GM21515 (cell line): ENCODE results near the gene MAD1L1.

Experiments
- ATAC-seq: cut with Tn5 transposase; IDR thresholded peaks from one replicate; pipeline ENCODE4 v1.9.1; 2021; ENCODE audit not compliant: unreplicated experiment

MAD1L1 gene

DNA sequence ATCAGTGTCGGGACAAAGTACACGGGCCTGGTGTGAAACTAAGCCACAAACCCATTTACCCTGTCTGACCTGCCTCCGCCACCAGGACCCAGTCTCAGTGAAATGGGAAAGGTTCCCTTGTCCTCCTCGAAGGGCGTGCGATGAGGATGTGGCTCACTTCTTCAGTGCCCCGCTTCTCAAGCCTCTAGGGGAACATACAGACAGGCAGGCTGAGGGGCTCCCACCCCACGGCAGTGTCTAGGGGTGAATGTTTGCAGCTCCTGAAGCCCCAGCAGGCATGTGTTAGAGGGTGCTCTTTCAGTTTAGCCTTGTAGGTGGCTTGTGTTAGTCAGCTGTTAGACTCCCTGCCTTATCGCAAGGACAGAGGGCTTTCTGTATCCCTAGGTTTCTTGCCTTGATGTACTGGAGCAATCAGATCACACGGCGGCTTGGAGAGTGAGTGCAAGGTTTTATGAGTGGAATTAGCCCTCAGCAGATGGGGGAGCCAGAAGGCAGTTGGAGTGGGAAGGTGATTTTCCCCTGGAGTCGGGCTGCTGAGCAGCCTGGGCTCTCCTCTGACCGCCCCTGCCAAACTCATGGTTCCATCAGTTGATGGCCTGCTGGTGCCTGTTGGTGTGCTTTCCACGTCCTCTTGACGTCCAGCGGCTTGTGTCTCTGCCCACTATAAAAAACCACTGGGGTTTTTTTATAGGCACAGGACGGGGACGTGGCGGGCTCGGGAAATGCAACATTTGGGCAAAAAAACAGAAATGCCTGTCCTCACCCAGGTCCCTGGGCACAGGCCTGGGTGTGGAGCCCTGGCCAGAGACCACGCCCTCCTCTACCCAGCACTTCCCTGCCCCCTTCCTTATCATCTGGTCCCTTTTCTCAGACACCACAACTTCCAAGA, 10.0 kb upstream of the MAD1L1 start:
- peak; percentile 29 for ATAC-seq

DNA sequence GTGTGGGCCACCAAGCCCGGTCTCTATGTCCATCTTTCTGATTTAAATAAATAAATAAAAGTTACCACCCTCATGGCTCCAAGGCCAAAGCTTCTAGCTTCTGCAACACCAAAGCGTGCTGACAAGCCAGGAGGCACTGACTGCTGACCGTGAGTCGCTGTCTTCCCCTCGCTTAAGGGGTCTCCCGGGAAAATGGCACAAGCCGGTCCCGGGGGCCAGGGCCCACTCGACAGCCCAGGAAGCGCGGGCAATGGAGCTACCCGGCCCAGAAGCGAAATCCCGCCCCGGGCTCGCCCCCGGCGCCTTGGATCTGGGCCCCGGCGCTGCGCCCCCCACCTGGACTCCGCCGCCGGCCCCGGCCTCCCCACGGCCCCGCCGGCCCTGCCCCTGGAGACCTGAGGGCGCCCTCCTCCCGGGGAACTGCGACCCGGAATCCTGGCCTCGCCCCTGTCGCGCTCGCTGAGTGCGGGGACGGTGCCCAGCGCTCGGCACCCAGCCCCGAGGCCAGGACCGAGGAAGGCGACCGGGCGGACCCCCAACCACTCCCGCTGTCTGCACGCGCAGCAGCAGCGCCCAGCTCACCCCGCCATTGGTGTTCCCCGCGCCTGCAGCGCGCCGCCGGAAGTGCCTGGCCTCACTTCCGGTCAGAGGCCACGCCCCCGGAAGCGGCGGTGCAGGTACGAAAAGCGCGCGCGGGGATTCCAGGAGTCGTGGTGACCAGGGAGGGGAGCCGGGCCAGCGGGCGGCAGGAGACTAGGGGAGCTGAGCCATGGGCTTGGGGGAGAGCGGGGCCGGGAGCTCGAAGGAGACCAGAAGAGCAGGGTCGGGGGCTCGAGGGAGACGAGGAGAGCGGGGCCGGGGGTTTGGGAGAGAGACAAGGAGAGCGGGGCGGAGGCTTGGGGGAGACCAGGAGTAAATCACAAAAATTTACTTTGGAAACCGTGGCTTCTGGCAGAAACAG, 9.1 kb upstream of the MAD1L1 start, which contains the start of the genes MRM2 and NUDT1:
TSS of gene MRM2 (minus strand) at position 626 of the 961 bp plus-strand sequence. CDS start at position 590, 36 bp downstream.
TSS of gene NUDT1 (plus strand) at position 647 of the 961 bp plus-strand sequence. CDS start 2,349 bp downstream, outside the sequence.
- ATAC-seq, result peak; percentile 55

DNA sequence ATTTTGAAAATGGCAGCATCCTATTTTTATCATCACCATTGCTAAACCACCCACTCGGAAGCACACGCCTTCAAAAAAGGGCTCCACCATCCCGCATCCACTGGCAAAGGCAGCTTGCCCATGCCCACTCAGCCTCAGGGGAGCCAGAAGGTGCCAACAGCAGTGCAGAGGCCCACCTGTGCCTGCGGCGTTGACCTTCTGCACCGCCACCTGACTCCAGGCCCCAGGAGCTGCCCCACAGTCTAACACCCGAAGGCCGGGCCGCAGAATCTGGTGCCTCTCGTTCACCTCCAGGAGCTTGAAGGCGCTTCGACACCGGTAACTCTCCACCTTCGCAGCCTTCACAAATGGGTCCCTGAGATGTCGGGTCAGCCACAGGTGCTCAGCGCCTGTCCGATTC, 6.5 kb upstream of the MAD1L1 start:
- ATAC-seq, result no peak

DNA sequence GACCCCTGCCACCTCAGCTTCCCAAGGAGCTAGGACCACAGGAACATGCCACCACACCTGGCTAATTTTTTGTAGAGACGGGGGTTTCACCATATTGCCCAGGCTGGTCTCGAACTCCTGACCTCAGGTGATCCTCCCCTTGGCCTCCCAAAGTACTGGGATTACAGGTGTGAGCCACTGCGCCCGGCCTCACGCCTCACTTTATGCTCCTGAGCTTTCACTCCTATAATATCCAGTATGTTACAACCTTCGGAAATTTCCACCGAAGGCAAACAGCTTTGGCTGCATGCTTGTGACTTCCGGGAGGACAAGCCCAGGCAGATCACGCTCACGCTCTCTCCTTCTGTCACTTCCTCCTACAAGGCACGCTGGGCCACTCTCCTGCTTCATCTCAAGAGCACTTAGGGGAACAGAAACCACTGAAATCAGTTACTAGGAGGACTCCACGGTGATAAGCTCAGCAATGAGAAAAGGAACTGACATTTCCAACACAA, 4.4 kb upstream of the MAD1L1 start:
- ATAC-seq, result peak; percentile 64

DNA sequence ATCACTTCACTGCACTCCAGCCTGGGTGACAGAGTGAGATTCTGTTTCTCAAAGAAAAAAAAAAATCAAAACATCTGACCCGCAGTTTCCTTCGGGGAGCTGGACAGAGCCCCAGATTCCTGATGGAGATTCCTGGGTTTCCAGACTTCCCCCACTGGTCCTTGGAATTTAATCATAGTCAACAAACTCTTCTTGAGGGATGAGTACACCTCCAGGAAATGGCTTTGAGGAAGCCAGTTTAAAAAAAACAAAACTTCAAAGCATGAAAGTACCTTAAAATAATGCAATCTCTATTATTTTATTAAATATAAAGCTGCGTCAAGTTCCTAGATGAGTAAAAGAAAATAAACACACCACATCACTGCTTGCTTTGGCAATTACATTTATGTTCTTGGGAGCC, 1.2 kb upstream of the MAD1L1 start:
- ATAC-seq, result no peak

DNA sequence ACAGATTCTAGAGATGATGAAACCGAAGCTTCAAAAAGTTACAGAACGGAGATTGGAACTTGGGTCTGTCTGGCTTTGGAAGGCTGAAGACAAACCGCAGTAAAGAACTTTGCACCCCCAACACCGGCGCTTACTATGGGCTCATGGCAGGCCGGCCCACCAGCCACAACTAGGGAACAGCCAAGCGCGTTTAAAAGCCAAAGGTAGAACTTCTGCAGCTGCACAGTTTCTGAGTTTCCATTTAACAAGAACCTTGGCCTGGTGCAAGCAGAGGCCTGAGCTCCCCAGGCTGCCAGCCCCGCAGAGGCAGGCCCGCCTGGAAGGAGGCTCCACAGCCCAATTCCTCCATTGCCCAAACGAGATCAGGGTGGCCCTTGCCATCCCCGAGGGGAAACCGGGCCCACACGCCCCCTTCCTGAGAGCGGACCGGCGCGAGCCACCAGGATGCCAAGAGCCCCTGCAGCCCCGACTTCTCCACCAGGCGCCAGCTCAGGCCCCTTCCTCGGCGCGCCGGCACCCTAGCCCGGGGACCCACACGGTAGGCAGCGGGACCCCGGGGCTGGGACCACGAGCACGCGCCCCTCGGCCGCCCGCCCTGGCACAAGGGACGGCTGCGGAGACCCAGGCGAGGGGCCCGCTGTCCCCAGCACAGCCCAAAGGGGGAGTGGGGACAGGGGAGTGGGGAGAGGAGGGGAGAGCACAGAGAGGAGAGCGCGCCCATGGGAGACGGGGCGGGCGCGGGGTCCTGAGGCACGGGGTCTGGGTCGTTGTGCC, 566 bp downstream of the MAD1L1 start:
- peak; percentile 25 for ATAC-seq

DNA sequence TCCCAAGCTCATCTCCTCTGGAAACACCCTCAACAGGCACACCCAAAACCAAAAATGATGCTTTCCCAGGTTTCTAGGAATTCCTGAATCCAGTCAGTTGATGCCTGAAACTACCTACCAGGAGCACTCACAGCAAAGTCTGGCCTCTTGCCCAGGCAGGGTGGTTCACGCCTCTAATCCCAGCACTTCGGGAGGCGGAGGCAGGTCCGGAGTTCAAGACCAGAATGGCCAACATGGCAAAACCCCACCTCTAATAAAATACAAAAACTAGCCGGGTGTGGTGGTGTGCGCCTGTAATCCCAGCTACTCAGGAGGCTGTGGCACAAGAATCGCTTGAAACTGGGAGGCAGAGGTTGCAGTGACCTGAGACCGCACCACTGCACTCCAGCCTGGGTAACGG, 1.9 kb downstream of the MAD1L1 start:
- no peak for ATAC-seq

DNA sequence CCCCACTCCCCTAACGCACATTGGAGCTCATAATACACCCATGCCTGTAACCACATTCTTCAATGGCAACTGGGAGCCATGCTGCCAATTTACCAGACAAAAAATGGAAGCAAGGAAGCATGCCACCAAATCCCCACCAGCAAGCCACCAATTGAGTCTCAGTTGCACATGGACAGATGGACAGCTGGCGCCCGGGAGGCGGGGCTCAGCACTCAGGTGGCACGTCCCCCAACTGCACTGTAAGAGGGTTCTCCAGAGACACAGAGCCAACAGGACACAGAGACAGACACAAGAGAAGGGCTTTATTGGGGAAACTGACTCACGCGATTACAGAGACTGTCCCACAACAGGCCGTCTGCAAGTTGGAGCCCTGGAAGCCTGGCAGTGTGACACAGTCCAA, 2.5 kb downstream of the MAD1L1 start:
- ATAC-seq, result no peak

DNA sequence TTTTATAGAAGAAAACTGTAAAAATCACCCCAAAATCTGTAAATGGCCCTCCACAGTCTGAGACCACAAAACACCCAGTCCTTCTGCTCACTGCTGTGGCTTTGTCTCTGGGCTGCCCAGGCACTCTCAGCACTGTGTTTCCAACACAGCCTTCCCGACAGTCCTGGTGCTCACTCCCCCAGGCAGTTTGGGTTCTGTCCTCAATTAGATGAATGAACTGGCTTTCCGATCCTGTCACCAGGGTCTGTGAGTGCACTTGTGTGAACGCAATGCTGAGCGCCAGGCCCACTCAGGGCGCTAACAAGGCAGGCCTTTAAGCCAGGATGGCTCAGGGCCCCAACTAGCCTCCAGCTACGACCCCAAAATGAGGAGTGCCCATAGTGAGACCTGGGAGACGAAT, 3.3 kb downstream of the MAD1L1 start:
- no peak for ATAC-seq

DNA sequence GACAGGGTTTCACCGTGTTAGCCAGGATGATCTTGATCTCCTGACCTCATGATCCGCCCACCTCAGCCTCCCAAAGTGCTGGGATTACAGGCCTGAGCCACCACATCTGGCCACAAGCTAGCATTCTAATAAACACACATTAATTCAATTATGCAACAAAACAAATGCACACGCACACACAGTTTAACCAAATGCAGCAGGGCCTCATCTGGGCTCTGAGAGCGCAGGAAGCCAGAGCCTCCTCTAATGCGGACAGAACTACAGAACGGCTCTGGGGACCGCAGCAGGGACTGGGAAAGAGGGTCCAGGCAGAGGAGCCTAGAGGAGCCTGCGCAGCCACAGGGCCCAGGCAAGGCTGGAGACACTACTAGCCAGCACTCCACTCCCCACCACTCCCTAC, 3.8 kb downstream of the MAD1L1 start:
- no peak for ATAC-seq

DNA sequence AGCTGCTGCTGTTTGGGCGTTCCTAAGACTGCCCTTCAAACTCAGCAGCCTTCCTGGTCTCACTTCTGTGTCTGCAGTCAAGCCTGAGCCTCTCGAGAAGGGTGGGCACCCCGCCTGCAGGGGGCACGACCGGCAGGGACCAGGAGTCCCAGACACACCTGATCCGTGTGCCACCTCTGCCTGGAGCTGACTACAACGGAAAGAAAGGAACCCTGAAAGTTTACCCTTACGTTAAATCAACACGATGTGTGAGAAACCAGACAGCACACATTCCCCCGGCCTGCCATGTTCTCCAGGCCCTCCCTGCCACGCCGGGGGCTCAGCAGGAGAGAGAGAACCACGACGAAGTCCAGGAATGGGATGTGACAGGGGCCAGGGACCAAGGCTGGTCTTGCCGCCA, 5.0 kb downstream of the MAD1L1 start:
- no peak for ATAC-seq

DNA sequence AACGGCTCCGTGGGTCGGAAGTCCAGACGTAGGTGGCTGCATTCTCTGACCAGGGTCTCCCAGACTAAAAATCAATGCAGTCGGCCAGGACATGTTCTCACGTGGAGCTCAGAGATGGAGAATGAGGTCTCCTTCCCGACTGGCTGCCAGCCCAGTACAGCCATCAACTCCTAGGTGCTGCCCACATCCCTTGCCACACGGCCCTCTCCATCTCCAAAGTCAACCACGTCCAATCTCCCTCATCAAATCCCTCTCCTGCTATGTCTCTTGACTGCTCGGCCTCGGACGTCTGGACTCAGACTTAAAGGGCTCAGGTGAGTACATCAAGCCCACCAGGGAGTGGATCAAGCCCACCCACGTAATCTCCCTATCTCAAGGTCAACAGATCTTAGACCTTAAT, 6.9 kb downstream of the MAD1L1 start:
- no peak for ATAC-seq

DNA sequence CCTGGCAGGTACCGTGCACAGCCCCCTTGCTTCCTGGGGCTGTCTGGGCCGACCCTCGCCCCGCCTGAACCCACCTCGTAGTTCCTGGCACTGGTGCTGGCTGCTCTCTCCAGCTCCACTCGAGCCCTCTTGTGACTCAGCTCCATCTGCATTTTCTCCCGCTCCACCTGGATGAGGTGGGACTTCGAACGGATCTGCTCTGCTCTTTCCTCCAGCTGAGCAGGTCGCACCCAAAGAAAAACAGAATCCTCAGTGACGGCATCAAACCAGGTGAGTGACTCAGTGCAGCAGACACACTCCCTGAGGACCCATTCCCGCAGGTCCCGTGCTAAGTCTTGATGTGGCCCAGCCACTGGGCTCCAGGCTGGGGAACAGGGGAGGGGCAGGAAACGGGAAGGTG, 7.4 kb downstream of the MAD1L1 start:
- ATAC-seq, result no peak

DNA sequence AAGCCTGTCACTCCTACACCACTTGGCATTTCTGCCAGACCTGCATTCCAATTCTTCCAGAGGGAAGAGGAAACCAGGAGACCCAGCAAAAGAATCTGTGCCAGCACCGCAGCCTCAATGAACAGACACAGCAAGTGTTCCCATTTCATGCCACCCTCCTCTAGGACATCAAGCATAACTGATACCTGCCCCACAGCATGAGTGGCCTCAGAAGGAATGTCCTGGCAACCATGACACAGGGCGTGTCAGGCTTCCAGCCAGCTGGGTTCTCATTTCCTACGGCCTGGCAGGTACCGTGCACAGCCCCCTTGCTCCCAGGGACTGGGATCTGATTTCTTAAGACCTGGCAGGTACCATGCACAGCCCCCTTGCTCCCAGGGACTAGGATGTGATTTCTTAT, 7.8 kb downstream of the MAD1L1 start:
- ATAC-seq, result no peak

DNA sequence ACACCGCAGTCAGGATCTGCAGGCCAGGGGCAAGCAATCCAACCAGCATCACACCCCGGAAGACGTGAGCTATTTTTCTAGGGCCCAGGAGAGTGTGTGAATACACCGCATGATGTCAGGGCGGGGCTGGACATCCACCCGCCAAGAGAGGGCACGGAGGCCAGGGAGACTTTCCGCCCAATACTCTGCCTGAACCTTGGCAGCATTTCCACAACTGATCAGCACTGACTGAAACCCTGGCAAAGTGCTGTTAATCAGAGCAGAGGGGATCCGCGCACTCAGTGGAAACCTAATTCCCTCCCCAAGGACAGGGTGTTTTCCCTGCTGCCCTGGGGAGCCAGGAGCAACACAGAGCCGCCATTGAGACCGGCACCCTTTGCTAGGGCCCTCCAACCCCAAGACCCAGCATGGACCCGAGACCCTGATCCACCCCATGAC, 8.2 kb downstream of the MAD1L1 start:
- ATAC-seq, result no peak

DNA sequence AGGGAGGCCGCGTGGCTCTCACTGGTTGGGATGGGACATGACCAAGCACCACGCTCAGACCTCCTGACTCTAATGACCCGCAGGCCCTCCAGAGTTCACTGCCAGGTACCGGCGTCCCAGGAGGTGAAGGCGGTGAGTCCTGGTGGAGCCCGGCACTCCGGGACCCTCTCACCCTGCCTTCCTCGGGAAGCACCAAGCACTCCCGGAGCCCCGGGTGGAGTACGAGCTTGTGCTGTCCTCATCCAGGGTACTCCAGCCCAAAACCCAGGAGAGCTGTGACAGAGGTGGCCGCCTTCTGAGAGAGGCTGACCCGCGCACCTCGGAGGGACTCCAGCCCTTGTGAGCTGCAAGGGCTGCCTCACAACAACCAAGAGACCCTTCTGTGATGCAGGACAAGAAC, 9.4 kb downstream of the MAD1L1 start:
- no peak for ATAC-seq

DNA sequence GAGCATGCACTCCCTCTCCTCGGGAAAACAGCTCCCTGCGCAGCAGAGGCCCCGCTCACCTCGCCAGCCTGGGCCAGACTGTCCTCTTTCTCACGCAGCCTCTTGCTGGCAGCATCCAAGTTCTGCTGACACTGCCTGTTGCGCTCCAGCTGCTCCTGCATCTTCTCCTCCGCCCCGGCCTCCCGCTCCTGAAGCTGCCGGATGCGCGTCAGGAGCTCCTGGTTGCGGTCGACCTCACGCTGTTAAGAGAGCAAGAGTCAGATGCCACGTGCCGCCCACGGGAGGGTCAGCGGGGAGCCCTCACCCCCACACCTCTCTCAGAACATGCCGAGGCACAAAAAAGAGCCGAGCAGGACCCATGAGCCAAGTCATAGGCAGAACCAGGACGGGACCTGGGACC, 10.2 kb downstream of the MAD1L1 start:
- ATAC-seq, result no peak

DNA sequence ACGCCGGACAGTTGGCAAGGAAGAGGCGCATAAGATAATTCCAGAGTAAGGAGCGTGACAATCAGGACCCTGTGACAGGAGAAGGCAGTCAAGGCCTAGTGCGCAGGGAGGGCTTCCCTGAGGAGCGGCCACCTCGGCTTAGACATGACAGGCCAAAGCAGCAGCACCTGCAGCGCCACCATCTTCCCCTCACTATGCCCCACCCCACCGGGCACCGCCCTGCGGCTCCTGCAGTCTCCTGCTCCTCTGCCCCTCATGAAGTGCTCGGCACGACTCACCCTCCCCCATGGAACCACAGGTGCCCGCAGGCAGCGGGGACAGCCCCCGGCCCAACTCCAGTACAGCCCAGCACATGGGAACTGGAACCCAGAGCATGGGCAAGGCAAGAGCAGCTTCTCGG, 11.8 kb downstream of the MAD1L1 start:
- no peak for ATAC-seq

DNA sequence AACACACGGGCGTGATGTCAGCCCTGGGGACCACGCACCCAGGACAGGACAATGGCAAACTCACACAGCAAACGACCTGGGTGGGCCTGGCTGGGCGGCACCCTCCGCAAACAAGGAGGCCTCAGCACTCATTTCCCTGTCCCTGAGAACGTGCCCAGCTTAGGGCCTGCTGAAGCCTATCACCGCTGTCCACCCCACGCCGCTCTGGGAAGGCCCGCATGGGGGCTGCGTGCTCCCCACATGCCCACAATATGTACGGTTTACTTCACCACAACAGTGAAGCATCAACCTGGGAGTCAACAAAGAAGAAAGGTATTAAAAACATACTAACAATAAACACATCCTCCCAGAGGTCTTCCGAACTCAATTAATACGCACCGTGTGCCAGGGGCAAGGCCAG, 12.2 kb downstream of the MAD1L1 start:
- no peak for ATAC-seq

DNA sequence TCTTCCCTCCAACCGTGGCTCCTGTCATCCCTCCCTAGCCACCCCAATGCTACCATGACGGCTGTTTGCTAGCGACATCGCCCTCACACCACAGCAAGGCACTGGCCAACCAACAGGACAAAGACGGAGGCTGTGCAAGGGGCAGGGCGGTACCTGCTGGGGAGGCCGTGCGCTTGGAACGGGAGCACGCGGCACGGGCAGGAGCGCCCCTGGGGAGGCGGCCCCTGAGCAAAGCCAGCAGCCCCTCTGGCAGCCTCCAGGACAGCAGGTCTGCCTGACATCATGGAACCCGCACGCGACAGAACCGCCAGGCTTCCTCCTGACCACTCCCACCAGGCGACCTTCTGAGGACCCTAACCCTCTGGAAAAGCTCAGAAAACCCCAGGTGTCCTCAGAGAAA, 12.7 kb downstream of the MAD1L1 start:
- ATAC-seq, result no peak

DNA sequence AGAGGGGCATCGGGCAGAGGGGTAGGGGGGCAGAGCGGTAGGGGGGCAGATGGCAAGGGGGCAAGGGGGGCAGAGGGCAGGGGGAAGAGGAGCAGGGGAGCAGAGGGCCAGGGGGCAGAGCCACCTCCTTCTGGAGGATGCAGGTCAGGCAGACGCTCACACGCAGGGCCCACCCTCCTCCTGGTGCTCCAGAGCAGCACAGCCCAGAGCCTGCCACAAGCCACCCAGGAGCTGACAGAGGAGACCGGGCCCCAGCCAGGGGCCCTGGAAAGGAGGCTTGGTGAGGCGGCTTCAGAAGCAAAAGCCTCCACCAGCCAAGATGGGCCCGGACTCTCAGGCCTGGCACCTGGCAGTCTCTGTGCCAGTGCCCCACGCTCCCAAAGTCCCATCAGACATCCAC, 13.1 kb downstream of the MAD1L1 start:
- no peak for ATAC-seq
